ENCODE measurements around the gene KIAA1958. TPM values are rescaled to one million over a fixed set of nuclear protein-coding genes. Genes with fewer than 3 reads are reported as not detected.

Gene KIAA1958
- total RNA-seq, 1 experiment from 2014 or later: 9.2 TPM

- DNase-seq (ENCODE audit: low spot score): no peak
Measured at GRCh38 chr9:112599732-112600131, 113.1 kb downstream of the KIAA1958 start.

GRCh38 chr9:112601636-112602035 is 115.0 kb downstream of the KIAA1958 start:
- DNase-seq (ENCODE audit: low spot score): no peak

- DNase-seq (ENCODE audit: low spot score): no peak
Measured at GRCh38 chr9:112604790-112605189, 118.2 kb downstream of the KIAA1958 start.

- no peak for DNase-seq (ENCODE audit: low spot score)
Measured at GRCh38 chr9:112605518-112605917, 118.9 kb downstream of the KIAA1958 start.

- no peak for DNase-seq (ENCODE audit: low spot score)
Measured at GRCh38 chr9:112605963-112606699, 119.5 kb downstream of the KIAA1958 start.

GRCh38 chr9:112608851-112609250 is 122.2 kb downstream of the KIAA1958 start:
- DNase-seq (ENCODE audit: low spot score): no peak

GRCh38 chr9:112615584-112616266 is 129.1 kb downstream of the KIAA1958 start:
- DNase-seq (ENCODE audit: low spot score): no peak

- DNase-seq (ENCODE audit: low spot score): no peak
Measured at GRCh38 chr9:112617371-112617770, 130.7 kb downstream of the KIAA1958 start.

GRCh38 chr9:112618385-112619009 is 131.9 kb downstream of the KIAA1958 start:
- no peak for DNase-seq (ENCODE audit: low spot score)

- DNase-seq (ENCODE audit: low spot score): no peak
Measured at GRCh38 chr9:112620388-112620787, 133.8 kb downstream of the KIAA1958 start.

GRCh38 chr9:112621018-112621655 is 134.5 kb downstream of the KIAA1958 start:
- DNase-seq (ENCODE audit: low spot score): no peak

- no peak for DNase-seq (ENCODE audit: low spot score)
Measured at GRCh38 chr9:112623198-112623597, 136.6 kb downstream of the KIAA1958 start.

GRCh38 chr9:112624711-112625707 is 138.4 kb downstream of the KIAA1958 start:
- DNase-seq (ENCODE audit: low spot score): no peak

GRCh38 chr9:112629671-112630485 is 143.3 kb downstream of the KIAA1958 start:
- DNase-seq (ENCODE audit: low spot score): no peak

GRCh38 chr9:112631313-112632070 is 144.9 kb downstream of the KIAA1958 start:
- no peak for DNase-seq (ENCODE audit: low spot score)

GRCh38 chr9:112640311-112640710 is 153.7 kb downstream of the KIAA1958 start:
- DNase-seq (ENCODE audit: low spot score): no peak

- DNase-seq (ENCODE audit: low spot score): no peak
Measured at GRCh38 chr9:112642126-112642525, 155.5 kb downstream of the KIAA1958 start.

- no peak for DNase-seq (ENCODE audit: low spot score)
Measured at GRCh38 chr9:112647596-112647995, 161.0 kb downstream of the KIAA1958 start.

- no peak for DNase-seq (ENCODE audit: low spot score)
Measured at GRCh38 chr9:112648624-112649023, 162.0 kb downstream of the KIAA1958 start.

Measured in HT-29 (cell line).